SU-DHL-6 (cell line): Measurements from ENCODE around the gene LONRF2.

ENCODE experiments used
- H2AFZ ChIP-seq: fragments of 200-600 bp; sonication (generic); 2 replicates; pipeline ENCODE4 v1.6.1; 2014; ENCODE audit warnings: low read depth, mild to moderate bottlenecking, moderate library complexity, mixed read lengths, antibody characterized with exemption, low read length; ENCODE audit not compliant: severe bottlenecking
- H3F3A ChIP-seq: fragments of 200-600 bp; shearing (Covaris generic); 2 replicates; pipeline ENCODE4 v1.6.0; 2016; ENCODE audit warnings: antibody characterized with exemption, mild to moderate bottlenecking; ENCODE audit not compliant: insufficient read depth
- H3K27ac ChIP-seq: fragments of 200-600 bp; sonication (generic); 2 replicates; pipeline ENCODE4 v1.5.1; 2016; ENCODE audit warnings: low read depth, mild to moderate bottlenecking, low read length, moderate library complexity, mixed read lengths
- H3K27me3 ChIP-seq: fragments of 200-600 bp; sonication (generic), shearing (Covaris generic); 2 replicates; pipeline ENCODE4 v1.6.0; 2014; ENCODE audit warnings: mild to moderate bottlenecking, low read length
- H3K36me3 ChIP-seq: fragments of 200-600 bp; sonication (generic); 2 replicates; pipeline ENCODE4 v1.6.1; 2014; ENCODE audit warnings: mild to moderate bottlenecking, low read length, mixed read lengths
- H3K4me2 ChIP-seq: fragments of 300-600, 200-600 bp; shearing (Covaris generic), sonication (generic); 2 replicates; pipeline ENCODE4 v1.6.0; 2014; ENCODE audit warnings: low read length, low read depth, mild to moderate bottlenecking; ENCODE audit not compliant: poor library complexity, severe bottlenecking
- H3K4me3 ChIP-seq: fragments of 200-600 bp; sonication (generic); 2 replicates; pipeline ENCODE4 v1.5.1; 2014; ENCODE audit warnings: antibody characterized with exemption, low read length, mild to moderate bottlenecking, mixed read lengths; ENCODE audit not compliant: insufficient read depth, poor library complexity, severe bottlenecking
- H3K79me2 ChIP-seq: fragments of 200-600 bp; sonication (generic); 2 replicates; pipeline ENCODE4 v1.6.1; 2014; ENCODE audit warnings: mild to moderate bottlenecking, low read length, moderate library complexity; ENCODE audit not compliant: insufficient read depth
- H3K9ac ChIP-seq: fragments of 200-600 bp; sonication (generic); 2 replicates; pipeline ENCODE4 v1.7.0; 2014; ENCODE audit warnings: mild to moderate bottlenecking, low read length
- H3K9me2 ChIP-seq: fragments of 200-600 bp; sonication (generic); replicated peaks from 2 replicates; pipeline ENCODE4 v1.6.1; 2014; ENCODE audit warnings: low read length; ENCODE audit not compliant: insufficient read depth
- H3K9me3 ChIP-seq: fragments of 200-600 bp; sonication (generic); 2 replicates; pipeline ENCODE4 v1.6.1; 2014; ENCODE audit warnings: low read length, mixed read lengths; ENCODE audit not compliant: insufficient read depth
- H4K20me1 ChIP-seq: fragments of 200-600 bp; sonication (generic); 2 replicates; pipeline ENCODE4 v1.6.1; 2014; ENCODE audit warnings: low read depth, mild to moderate bottlenecking, antibody characterized with exemption, low read length, moderate library complexity, mixed read lengths
- CTCF ChIP-seq: fragments of 200-600 bp; sonication (generic); IDR thresholded peaks from one replicate; pipeline ENCODE4 v1.5.1; 2017; ENCODE audit warnings: antibody characterized with exemption, mild to moderate bottlenecking, low read length, moderate library complexity; ENCODE audit not compliant: insufficient read depth, poor library complexity, severe bottlenecking
- EZH2phosphoT487 ChIP-seq: fragments of 200-600 bp; sonication (generic), shearing (Covaris generic); conservative IDR thresholded peaks from 2 replicates; pipeline ENCODE4 v1.6.1; 2018; ENCODE audit warnings: mild to moderate bottlenecking, antibody characterized with exemption, low read length, moderate library complexity, mixed read lengths

LONRF2 gene

GRCh38 chr2:100269889-100270288 is 52.4 kb downstream of the LONRF2 start:
- no peak overlapping the region for H3K4me3 ChIP-seq
- H3K9me2 ChIP-seq: no peaks in the 10 kb centered on the region
- H3K27me3 ChIP-seq: no peaks in the 10 kb centered on the region
- H3K79me2 ChIP-seq: no peaks in the 10 kb centered on the region
- no peak overlapping the region for H3K4me2 ChIP-seq
- H3K36me3 ChIP-seq: no peaks in the 10 kb centered on the region
- no peaks in the 10 kb centered on the region for H4K20me1 ChIP-seq
- no peak overlapping the region for H2AFZ ChIP-seq
- H3F3A ChIP-seq: no peaks in the 10 kb centered on the region
- H3K9me3 ChIP-seq: no peaks in the 10 kb centered on the region
- no peak overlapping the region for H3K27ac ChIP-seq
- H3K9ac ChIP-seq: no peak overlapping the region
- TF ChIP-seq EZH2phosphoT487: no peak
- TF ChIP-seq CTCF: no peak

- no peaks in the 10 kb centered on the region for H4K20me1 ChIP-seq
- H3K79me2 ChIP-seq: no peaks in the 10 kb centered on the region
- H3K4me3 ChIP-seq: no peak overlapping the region
- H3K9me3 ChIP-seq: no peaks in the 10 kb centered on the region
- no peak for TF ChIP-seq CTCF
- no peak for TF ChIP-seq EZH2phosphoT487
- no peak overlapping the region for H3K9ac ChIP-seq
- H2AFZ ChIP-seq: no peak overlapping the region
- H3F3A ChIP-seq: no peaks in the 10 kb centered on the region
- no peaks in the 10 kb centered on the region for H3K27me3 ChIP-seq
- no peaks in the 10 kb centered on the region for H3K36me3 ChIP-seq
- no peak overlapping the region for H3K27ac ChIP-seq
- no peaks in the 10 kb centered on the region for H3K9me2 ChIP-seq
- H3K4me2 ChIP-seq: no peak overlapping the region
Measured at GRCh38 chr2:100268986-100269385, 53.3 kb downstream of the LONRF2 start.

GRCh38 chr2:100267751-100268150 is 54.5 kb downstream of the LONRF2 start:
- Histone ChIP-seq H3K27me3 (no peaks in the 10 kb centered on the region), H3K36me3 (no peaks in the 10 kb centered on the region), H3K9me2 (no peaks in the 10 kb centered on the region), H4K20me1 (no peaks in the 10 kb centered on the region), H3K9me3 (no peaks in the 10 kb centered on the region), H3K9ac (no peak overlapping the region), H3K79me2 (no peaks in the 10 kb centered on the region), H3F3A (no peaks in the 10 kb centered on the region), H3K4me2 (no peak overlapping the region), H3K27ac (no peak overlapping the region), H3K4me3 (no peak overlapping the region), H2AFZ (no peak overlapping the region)
- TF ChIP-seq CTCF (no peak), EZH2phosphoT487 (no peak)

GRCh38 chr2:100266126-100266525 is 56.2 kb downstream of the LONRF2 start:
- Histone ChIP-seq H3K36me3 (no peaks in the 10 kb centered on the region), H3K9ac (no peak overlapping the region), H3F3A (no peaks in the 10 kb centered on the region), H3K4me2 (no peak overlapping the region), H4K20me1 (no peaks in the 10 kb centered on the region), H3K27ac (no peak overlapping the region), H3K4me3 (no peak overlapping the region), H2AFZ (no peak overlapping the region), H3K79me2 (no peaks in the 10 kb centered on the region), H3K27me3 (no peaks in the 10 kb centered on the region), H3K9me2 (no peaks in the 10 kb centered on the region), H3K9me3 (no peaks in the 10 kb centered on the region)
- no peak for TF ChIP-seq CTCF
- no peak for TF ChIP-seq EZH2phosphoT487
